GM12878 (cell line): ENCODE measurements around the gene PJA2. TPM values are rescaled to one million over a fixed set of nuclear protein-coding genes. Genes with fewer than 3 reads are reported as not detected.

ENCODE experiments used
- BCL11A ChIP-seq: IDR thresholded peaks from 2 replicates; pipeline ENCODE4 v1.6.1; 2011; ENCODE audit warnings: low read depth, low read length
- BCL3 ChIP-seq: IDR thresholded peaks from 2 replicates; pipeline ENCODE4 v1.6.1; 2011; ENCODE audit warnings: borderline replicate concordance, low read depth, mild to moderate bottlenecking, moderate library complexity, low read length; ENCODE audit not compliant: insufficient read depth, poor library complexity, severe bottlenecking
- BRCA1 ChIP-seq: IDR thresholded peaks from 2 replicates; pipeline ENCODE4 v1.6.1; 2011; ENCODE audit warnings: low read depth, low read length, improper control_type of control experiment
- CBFB ChIP-seq: IDR thresholded peaks from 2 replicates; pipeline ENCODE4 v1.6.1; 2016; ENCODE audit warnings: antibody characterized with exemption, low read depth
- CREB1 ChIP-seq: IDR thresholded peaks from 2 replicates; pipeline ENCODE4 v1.6.1; 2012; ENCODE audit warnings: low read depth, mild to moderate bottlenecking, inconsistent platforms
- KDM1A ChIP-seq: fragments of 200-600 bp; sonication (generic); IDR thresholded peaks from 2 replicates; pipeline ENCODE4 v1.6.1; 2016; ENCODE audit warnings: borderline replicate concordance
- PML ChIP-seq: IDR thresholded peaks from 2 replicates; pipeline ENCODE4 v1.6.1; 2012; ENCODE audit warnings: low read length, inconsistent platforms
- POU2F2 ChIP-seq: IDR thresholded peaks from 3 replicates; pipeline ENCODE4 v1.6.1; 2011; ENCODE audit warnings: low read depth, mild to moderate bottlenecking, low read length, borderline replicate concordance
- RAD21 ChIP-seq: IDR thresholded peaks from 2 replicates; pipeline ENCODE4 v1.6.1; 2011; ENCODE audit warnings: mild to moderate bottlenecking, low read depth, low read length, moderate library complexity; ENCODE audit not compliant: insufficient read depth
- RB1 ChIP-seq: fragments of 450-650 bp; formaldehyde crosslinking; IDR thresholded peaks from 2 replicates; pipeline ENCODE4 v1.6.1; 2017; ENCODE audit warnings: mild to moderate bottlenecking, borderline replicate concordance
- SMAD1 ChIP-seq: fragments of 450-650 bp; IDR thresholded peaks from 2 replicates; pipeline ENCODE4 v1.6.1; 2018; ENCODE audit warnings: mild to moderate bottlenecking, low read depth; ENCODE audit not compliant: partially characterized antibody
- SMC3 ChIP-seq: IDR thresholded peaks from 2 replicates; pipeline ENCODE4 v1.6.1; 2011; ENCODE audit warnings: low read length, improper control_type of control experiment, borderline replicate concordance
- SREBF2 ChIP-seq: IDR thresholded peaks from 2 replicates; pipeline ENCODE4 v1.6.1; 2012; ENCODE audit warnings: mild to moderate bottlenecking, low read length
- TBL1XR1 ChIP-seq: IDR thresholded peaks from 2 replicates; pipeline ENCODE4 v1.6.1; 2012; ENCODE audit warnings: low read depth, low read length, improper control_type of control experiment
- YY1 ChIP-seq: IDR thresholded peaks from 2 replicates; pipeline ENCODE4 v1.6.1; 2011; ENCODE audit warnings: low read depth, mild to moderate bottlenecking, low read length
- ZBTB4 ChIP-seq: fragments of 450-650 bp; formaldehyde crosslinking; IDR thresholded peaks from 2 replicates; pipeline ENCODE4 v1.4.0; 2022; ENCODE audit warnings: mild to moderate bottlenecking, moderate library complexity
- ZBTB40 ChIP-seq: fragments of 450-650 bp; IDR thresholded peaks from 2 replicates; pipeline ENCODE4 v1.6.1; 2016; ENCODE audit warnings: mild to moderate bottlenecking, moderate library complexity, borderline replicate concordance
- ZZZ3 ChIP-seq: IDR thresholded peaks from 2 replicates; pipeline ENCODE4 v1.6.1; 2011; ENCODE audit warnings: low read depth; ENCODE audit not compliant: control insufficient read depth, insufficient read length
- polyA plus RNA-seq, 11 experiments: library from polyadenylated mRNA; depleted of rRNA in 4 of 11; unstranded in 6 of 11; stranded (reverse) in 5 of 11; fragments of >200 nt; fragmentation: Nextera tagmentation in 4 of 11; fragmentation: Illumina TruSeq in 1 of 11; extraction: Ambion mirVana in 4 of 11; extraction: Trizol in 1 of 11; gene quantifications; 1 replicate in 1 of 11; 2 replicates in 10 of 11; pipeline versions ENCODE4 v1.2.1 to v1.2.3, GENCODE V29; 2011 to 2016; ENCODE audit warnings: inconsistent platforms in 2 of 11, missing spikeins in 2 of 11, low read depth in 1 of 11
- total RNA-seq, 4 experiments: library from RNA; depleted of rRNA in 3 of 4; stranded (reverse); fragments of >200 nt in 3 of 4; fragmentation: Illumina TruSeq in 1 of 4; extraction: Trizol in 1 of 4; gene quantifications; 2 replicates each; pipeline versions ENCODE4 v1.2.1 to v1.2.3, GENCODE V29; 2013 to 2021
- TF ChIP-seq, protein P1 (sequence below): fragments of 450-650 bp; IDR thresholded peaks from 2 replicates; pipeline ENCODE4 v1.6.1; 2017; ENCODE audit warnings: mild to moderate bottlenecking

The PJA2 gene
- total and polyA plus RNA-seq, 10 of the 15 experiments (the other 5 are each of a cell fraction or from before 2014, with no cell fraction given): 27.8 to 93.4 (median 47.8) TPM

DNA sequence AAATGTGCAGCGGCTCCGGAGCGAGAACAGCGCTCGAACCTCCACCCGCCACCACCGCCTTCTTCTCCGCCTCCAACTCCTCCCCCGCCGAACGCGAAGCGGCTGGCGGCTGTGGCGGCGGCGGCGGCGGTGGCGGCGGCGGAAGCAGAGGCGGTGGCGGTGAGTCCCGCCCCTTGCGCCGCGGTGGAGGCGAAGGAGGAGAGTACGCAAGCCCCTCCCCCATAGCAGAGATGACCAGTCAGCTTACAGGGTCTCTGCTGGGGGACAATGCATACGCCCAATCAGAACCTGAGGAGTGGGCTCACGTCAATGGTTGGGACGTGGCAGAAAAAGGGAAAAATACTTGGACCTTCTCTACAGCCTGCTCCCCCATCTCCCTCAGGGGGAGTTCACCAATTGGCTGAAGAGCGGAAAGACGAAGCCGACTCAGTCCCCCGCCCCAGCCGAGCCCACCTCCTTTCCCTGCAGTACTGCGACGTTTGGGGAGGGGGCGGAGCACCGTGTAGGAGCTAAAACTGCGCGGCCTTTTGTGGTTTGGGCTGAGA is at the start of gene PJA2 (continued):
- TF ChIP-seq BCL3 (no peak), RB1 (no peak), SMAD1 (no peak), SREBF2 (no peak), ZBTB4 (no peak), POU2F2 (peak; percentile 22; the same call in 1 of the 3 replicates), CREB1 (peak; percentile 93), SMC3 (no peak), YY1 (0 out of 2 replicates have a peak, but pooled peaks have one; percentile 46), KDM1A (no peak), PML (0 out of 2 replicates have a peak, but pooled peaks have one; percentile 20), ZZZ3 (no peak), RAD21 (no peak), BRCA1 (no peak), TBL1XR1 (no peak), BCL11A (no peak), CBFB (peak; percentile 59; the same call in 1 of the 2 replicates), ZBTB40 (no peak; the same call in 1 of the 2 replicates)
- TF ChIP-seq, protein P1, sequence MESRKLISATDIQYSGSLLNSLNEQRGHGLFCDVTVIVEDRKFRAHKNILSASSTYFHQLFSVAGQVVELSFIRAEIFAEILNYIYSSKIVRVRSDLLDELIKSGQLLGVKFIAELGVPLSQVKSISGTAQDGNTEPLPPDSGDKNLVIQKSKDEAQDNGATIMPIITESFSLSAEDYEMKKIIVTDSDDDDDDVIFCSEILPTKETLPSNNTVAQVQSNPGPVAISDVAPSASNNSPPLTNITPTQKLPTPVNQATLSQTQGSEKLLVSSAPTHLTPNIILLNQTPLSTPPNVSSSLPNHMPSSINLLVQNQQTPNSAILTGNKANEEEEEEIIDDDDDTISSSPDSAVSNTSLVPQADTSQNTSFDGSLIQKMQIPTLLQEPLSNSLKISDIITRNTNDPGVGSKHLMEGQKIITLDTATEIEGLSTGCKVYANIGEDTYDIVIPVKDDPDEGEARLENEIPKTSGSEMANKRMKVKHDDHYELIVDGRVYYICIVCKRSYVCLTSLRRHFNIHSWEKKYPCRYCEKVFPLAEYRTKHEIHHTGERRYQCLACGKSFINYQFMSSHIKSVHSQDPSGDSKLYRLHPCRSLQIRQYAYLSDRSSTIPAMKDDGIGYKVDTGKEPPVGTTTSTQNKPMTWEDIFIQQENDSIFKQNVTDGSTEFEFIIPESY: no peak
